Stimulated activated CD4-positive, alpha-beta T cell treated with anti-CD3 and anti-CD28 coated beads, Interleukin-4, amount 100 ng/mL, for 24 hours (primary cell): ENCODE measurements around the gene OLFML1.

Experiments used
- DNase-seq: peaks from one replicate; pipeline ENCODE4 v3.0.0-alpha.2; 2020

Gene OLFML1

DNA sequence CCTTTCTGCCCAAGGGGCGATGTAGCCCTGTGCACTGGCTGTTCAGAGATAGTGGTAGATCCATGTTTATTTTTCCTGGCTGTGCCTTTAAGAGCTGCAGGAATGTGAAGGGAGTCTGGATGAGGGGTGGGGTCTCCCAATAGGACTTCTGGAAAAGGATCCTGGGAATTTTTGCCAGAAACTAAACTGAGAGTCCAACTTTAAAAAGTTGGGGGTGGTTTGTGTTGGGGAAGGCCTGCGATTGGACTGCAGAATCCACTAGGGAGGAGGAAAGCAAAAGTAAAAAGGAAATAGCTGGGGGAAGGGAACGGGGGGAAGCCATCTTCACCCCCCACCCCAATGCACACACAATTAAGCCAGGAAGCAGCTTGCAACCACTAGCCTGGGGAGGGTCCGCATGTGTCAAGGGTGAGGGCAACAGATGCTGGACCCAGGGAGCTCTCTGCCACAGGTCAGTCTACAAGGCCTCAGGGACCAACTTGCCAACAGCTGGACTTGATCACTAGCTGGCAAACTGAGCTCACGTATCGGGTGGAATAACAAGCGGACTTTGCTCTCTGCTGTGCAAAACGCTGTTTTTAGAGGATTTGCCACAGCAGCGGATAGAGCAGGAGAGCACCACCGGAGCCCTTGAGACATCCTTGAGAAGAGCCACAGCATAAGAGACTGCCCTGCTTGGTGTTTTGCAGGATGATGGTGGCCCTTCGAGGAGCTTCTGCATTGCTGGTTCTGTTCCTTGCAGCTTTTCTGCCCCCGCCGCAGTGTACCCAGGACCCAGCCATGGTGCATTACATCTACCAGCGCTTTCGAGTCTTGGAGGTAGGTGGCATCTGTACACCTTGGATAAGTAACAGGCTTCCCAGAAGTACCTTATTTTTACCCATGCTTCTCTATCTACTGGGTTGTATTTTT is at the start of gene OLFML1:
OLFML1 (plus strand) TSS at position 321 of the 912 bp plus-strand sequence; CDS start at position 691, 370 bp downstream.
- DNase-seq = no peak

DNA sequence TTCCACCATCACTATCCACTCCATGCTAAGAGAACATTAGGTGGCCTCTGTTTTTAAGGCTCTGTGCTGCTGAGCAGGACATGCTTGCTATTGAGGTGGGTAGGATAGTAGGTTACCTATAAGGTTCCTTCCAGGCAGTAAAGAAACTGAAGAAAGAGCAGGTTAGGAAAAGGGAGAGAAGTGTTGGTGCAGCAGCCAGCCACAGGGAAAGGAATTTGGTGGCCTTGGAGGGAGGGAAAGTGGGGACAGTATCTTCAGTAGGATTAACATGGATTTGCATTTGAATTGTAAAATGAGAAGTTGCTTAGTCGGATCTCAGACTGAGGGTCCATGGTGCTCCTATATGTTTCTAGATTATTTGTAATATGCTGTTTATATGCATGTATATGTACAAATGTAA is 49.2 kb upstream of the OLFML1 start:
- DNase-seq = no peak

DNA sequence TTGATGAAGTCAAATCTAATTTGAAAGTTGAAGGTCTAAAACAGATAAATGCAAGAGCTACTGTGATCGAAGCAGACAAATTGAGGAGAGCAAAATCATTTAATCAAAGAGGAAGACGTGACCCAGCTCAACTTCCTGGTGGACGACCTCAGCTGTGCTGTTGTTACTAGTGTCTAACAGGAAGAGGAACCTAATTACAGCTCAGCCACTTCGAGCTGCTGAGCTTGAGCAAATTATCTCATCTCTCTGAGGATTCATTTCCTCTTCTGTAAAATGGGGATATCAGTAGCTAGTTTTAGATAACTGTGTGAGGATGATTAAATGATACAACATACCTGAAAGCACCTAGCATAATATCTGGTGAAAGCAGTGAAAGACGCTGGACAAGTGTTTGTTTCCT is 48.6 kb upstream of the OLFML1 start:
- no peak for DNase-seq

DNA sequence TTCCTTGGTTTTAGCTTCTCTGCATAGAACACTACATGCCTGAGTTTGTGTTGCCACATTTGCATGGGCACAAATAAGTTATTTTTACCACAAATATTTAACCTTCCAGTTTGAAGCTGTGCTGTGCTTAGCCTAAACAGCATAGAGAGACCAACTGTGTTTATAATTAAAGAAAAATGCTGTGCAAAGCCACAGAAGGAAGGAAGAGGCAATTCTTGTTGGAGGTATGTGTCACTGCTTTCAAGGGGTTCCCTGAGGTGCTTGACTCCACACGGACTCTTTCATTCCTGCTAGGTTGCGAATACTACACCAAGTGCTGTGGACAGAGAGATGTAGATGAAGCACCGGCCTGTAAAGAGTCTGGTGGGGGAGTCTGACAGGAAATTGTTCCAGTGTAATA is 47.6 kb upstream of the OLFML1 start:
- no peak for DNase-seq

DNA sequence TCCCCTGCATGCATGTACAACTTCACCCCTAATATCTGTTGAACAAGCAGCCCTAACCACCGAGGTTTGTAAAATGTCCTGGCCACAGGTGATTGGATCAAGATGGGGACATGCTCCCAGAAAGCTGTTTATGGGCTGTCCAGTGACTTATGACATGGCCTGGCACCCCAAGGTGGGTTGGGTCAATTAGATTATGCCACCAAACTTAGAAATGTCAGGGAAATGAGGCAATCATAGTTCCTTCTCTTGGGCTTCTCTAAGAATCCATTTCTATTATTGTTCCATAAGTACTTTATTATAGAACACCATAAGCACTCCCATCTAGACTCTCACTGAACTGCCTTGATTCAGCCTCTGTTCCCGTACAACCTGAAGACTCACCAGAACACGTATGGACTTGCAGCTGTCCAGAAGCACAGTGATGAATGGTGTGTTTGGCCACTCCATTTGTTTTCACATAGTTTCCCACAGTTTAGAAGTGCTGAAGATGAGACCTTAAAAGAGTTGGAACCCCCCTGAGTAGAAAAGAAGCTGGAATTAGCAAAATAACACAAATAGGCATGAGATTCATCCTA is 45.5 kb upstream of the OLFML1 start:
- DNase-seq = no peak

DNA sequence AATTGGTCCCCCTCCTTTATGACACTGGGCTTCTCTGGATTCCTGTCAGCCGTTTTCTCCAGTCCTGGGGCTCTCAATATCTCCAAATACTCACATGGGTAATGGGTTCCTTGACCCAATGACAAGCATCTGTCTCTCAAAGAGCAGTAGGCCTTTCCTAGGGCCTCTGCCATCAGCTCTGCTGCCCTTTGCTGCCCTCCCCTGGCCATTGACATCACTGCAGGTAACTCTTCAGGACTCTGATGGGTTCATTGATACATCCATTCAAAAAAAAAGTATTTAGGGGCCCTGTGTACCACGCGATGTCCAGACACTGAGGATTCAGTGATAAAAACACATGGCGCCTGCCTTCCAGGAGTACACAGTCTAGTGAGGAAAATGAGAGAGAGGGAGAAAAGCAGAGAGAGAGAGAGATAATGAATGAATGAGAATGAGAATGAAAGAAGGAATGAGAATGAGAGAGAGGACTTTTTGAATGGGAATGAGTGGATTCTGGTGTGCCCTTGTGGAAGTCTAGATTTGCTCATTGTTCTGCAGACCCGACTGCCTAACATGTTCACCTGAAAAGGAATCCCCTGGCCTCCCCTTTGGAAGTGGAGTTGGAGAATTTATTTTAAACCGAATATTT is 42.6 kb upstream of the OLFML1 start:
- DNase-seq = peak; percentile 74

DNA sequence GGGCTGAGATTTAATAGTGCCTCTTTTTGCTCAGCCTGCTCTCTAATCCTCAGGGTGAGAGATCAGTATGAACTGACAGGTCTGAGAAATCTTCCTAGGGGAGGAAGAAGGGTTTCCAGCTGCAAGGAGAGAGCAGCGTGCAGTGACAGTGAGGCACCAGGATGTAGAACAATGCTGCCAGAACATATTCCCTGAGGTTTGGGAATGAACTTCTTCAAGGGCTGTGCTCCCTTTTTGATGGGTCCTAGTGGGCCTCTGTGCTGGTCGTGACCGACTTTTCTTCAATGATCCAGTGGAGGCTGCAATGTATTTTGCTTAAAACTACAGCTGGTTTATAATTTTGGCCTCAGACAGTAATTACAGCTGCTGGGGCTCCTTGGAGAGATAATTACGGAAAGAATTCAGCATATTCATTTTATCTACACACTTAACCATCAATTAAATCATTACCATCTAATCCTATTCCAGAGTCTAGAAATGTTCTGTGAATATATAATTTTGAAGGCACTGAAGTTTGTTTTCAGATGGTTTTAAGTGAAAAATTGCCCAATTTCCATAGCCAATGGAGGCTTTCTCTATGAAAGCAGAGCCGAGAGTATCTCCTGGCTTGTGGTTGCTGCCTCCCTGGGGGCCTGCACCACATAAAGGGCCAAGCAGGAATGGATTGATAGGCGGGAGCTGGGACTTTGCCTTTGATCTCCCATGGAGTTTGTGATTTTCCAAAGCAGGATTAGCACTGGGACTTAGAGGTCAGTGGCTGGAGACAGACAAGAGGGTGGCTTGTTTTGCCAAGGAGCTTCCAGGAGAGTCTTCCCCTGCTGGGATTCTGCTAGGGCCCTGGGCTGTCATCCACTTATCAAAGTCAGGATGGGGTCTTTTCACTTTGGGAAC is 41.0 kb upstream of the OLFML1 start:
- DNase-seq = no peak

DNA sequence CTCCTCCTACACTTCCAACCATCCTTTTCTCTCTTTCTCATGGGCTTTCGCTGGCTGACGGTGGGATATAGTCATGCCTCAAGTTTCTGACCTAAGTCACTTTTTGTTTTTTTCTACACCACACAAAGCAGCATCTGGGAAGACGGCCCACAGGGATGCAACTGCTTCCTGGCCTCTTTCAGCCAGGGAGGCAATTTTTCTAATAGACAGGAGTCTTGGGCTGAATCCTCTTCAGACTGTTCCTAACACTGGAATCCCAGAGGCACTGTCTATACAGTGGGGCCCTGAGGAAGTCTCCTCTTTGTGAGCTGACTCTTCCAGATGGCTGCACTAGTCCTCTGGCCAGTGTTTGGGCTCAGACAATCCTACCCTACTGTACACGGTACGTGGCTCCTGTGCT is 39.7 kb upstream of the OLFML1 start:
- DNase-seq = no peak

DNA sequence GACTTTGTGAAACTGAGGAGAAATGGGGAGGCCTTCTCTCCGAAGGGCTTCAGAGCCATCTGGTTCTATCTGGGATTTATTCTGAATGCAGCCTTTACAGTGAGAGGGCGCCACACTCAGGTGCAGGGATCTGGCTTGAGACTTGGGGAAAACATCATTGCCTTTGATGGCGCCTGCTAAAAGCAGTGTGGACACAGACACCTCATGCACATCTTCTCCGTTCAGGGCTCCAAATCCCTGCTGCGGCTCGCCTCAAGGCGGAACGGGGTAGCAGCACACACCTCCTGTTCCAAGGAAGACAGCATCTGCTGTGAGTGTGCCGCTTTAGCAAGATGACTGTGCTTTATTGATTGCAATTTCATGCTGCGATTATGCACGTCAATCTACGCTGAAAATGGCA is 37.1 kb upstream of the OLFML1 start:
- DNase-seq = no peak

DNA sequence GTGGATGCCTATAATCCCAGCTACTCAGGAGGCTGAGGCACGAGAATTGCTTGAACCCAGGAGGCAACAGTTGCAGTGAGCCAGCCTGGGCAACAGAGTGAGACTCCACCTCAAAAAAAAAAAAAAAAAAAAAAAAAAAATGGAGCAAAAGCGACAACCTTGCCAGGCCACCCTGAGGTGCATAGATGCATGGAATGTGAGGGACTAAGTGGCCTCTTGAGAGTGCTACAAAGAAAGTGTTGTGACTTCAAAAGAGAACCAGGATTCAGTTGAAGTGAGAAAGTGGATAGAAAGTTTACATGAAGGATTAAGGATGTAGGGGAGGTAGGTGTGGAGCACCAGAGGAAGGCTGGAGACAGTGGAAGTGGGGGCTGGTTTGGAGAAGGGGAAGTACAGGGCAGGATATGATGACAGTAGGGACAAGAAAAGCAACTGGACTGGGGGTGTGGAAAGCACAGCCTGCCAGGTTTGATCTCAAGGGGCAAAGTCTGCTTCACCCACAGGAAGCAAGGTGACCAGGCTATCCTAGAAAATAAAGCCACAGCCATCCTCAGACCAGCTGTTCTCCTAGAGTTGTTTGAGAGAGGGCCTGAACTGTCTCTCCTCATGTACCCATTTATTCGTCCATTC is 36.0 kb upstream of the OLFML1 start:
- no peak for DNase-seq

DNA sequence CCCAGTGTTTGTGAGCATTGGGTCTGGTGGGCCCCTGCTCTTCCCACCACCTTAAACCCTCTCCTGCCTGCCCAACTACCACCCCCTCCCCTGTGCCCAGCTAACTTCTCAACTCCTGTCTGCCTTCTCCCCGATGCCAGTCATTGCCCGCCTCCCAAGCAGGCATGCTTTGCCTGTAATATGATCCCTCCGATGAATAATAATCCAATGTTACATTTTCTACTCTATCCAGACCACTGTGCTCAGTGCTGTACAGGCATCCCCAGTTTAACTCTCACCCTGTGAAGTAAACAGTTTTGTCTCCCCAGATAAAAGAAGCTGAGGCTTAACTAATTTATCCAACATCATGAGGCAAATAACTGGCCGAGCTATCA is 35.5 kb upstream of the OLFML1 start:
- DNase-seq = no peak

DNA sequence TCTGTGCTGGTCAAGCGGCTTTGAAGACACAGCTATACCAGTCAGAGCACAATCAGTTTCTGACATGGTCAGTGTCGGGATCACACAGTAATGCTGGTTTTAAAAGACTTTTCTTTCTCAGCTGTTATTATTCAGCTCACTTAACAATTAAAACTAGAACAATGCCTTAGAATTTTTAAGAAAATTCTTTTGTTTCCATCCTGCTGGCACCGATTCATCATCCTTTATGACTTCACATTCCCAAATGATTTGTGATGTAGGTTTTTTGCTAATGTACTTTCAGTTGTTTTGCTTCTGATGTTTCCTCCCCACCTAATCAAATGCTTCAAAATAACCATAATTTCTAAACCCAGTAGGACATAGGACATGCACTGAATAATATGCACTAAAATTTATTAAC is 34.5 kb upstream of the OLFML1 start:
- DNase-seq = no peak

DNA sequence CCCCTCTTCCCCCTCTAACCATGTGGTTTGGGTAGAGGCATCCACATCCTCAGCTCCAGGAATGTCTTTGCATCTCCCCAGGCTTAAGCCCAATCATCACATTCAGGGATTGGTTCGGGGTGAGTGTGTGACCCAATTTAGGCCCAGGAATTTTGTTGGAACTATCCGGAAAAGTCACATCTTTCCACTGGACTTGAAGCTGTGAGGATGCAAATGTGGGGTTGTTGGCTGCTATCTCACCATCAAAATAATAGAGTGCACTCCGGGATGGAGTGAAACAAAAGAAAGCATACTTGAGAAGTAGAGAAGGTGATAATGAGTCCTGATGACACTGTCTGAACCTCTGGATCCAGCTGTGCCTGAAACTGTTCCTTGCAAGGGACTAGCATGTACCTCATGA is 33.8 kb upstream of the OLFML1 start:
- DNase-seq = no peak

DNA sequence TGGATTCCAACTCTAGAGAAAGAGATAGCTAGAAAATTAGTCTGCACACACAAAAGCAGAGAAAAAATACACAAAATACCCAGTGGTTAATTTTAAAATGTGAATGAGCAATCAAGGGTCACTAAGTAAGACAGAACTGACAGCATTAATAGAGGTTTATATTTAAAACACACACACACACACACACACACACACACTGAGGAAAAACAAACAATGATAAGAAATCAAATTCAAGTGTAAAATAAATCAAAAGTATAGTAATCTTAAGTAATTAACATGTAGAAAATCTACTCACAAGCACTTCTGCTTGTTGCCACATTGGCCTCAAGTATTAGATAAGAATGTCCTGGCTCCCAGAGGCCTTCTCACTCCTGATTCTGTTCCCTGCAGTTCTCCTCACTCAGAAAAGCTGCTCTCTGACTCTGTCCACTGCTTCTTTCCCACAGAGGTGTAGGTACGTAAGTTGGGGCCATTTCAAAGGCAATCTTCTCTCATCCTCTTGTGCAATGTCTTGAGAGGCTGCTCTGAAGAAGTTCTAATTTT is 33.3 kb upstream of the OLFML1 start:
- DNase-seq = no peak

DNA sequence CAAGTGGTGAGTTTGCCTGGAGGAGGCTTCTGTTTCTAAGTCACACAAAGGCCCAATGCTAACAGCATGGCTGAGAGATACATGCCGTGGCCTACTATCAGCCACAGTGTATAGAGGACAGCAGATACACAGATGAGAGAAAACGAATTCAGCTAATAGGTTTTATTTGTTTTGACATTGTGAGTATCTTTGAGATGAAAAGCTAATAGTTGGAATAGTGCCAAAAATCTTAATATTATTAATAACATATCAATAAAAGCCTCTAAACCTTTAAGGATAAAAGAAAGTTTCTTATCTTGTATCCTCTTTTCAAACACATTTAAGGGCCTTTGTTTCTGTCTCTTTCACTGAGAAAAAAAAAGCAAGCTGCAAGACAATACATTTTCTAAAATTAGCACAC is 30.5 kb upstream of the OLFML1 start:
- DNase-seq = no peak

DNA sequence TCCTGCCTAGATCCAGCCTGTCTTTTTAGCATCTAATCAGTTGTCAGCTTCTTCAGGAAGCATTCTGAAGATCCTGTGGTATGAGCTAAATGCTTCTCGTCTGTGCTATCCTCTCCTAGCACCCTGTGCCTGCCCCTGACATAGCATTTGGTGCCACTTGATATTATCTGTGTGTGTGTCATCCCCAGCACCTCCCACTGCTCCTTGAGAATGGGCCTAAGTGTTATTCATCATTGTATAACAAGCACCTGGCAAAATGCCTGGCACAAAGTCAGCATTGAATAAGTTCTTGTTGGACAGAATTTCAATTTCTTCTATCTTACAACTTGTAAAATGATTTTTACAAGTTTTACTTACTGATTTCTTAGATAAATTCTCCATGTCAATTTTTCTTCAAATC is 28.1 kb upstream of the OLFML1 start:
- DNase-seq = no peak

DNA sequence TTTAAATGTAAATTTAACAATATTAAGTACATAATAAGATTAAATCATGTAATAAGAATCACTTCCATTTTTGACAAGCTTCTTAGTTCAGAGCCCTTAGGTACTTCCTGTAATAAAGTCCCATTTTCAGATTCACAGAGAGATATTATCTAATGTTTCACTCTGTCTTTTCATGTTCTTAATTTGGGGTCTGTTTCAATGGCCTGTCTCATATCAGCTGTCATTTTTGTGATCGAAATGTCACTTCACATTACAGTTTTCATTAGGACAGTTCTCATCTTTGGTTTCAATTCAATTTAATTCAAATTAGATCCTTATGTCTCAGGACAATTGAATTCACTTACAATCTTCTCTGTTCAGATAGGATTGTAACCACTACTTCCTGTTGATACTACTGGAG is 22.6 kb upstream of the OLFML1 start:
- DNase-seq = no peak

DNA sequence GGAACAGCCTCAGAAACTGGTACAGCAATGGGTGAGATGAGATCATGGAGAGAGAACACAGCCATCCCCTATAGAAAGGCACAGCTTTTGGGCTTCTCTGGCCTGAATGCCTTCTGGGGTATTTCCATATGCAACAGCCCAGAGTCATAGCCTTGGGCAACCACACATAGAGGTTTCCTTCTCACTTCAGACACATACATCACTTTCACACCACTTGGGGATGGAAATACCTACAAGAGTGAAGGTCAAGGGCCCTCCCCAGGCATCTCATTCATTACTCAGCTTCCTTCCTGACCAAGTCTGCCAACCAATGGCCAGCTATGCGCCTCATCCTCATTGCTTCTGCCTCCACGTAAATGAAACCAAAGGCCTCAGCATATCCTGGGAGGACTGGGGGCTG is 17.7 kb upstream of the OLFML1 start:
- DNase-seq = no peak

DNA sequence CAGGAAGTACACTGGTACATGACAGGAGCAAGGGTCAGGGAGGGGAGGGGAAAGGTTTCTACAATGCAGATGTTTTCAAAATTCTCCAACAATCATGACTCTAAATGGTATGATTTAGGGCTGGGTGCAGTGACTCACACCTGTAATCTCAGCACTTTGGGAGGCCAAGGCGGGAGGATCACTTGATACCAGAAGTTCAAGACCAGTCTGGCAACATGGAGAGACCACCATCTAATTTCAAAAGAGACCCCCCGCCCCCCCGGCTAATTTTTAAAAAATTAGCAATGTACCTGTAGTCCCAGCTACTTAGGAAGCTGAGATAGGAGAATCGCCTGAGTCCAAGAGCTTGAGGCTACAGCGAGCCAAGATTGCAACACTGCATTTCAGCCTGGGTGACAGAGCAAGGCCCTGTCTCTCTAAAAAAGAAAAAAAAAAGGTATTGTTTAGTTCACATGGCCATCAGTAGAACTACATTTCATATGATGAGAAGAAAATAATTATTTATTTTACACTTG is 15.9 kb upstream of the OLFML1 start:
- no peak for DNase-seq

DNA sequence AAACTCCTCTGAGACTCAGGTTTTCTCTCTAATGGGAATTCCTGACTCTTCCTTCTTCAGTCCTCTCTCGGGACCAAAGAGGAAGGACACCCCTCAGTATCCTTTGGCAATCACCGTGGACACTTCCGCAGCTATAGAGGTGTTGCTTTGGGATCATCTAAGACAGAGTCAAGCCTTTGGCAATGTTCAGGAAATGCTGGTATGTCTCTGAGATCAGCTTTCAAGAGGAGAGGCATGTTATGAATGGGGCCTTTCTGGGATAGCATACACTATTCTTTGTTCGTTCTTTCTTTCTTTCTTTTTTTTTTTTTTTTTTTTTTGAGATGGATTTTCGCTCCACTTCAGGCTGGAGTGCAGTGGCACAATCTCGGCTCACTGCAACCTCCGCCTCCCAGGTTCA is 14.2 kb upstream of the OLFML1 start:
- DNase-seq = no peak

DNA sequence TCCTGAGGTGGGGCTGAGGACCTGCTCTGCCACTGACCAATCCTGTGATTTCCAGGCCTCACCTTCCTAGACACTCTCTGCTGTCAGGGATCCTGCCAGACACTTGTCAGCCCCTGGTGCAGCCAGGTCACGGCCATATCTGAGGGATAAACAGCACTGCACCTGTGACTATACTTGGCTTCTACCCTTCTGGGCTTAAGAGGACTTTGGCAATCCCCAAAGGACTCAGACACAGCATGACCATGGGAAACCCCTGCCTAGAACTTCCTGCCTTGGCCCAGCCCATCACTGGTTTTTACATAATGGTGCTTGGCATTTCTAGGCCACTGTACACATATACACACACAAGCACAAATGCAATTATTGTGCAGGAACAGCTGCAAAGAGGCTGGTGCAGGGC is 11.6 kb upstream of the OLFML1 start:
- no peak for DNase-seq

DNA sequence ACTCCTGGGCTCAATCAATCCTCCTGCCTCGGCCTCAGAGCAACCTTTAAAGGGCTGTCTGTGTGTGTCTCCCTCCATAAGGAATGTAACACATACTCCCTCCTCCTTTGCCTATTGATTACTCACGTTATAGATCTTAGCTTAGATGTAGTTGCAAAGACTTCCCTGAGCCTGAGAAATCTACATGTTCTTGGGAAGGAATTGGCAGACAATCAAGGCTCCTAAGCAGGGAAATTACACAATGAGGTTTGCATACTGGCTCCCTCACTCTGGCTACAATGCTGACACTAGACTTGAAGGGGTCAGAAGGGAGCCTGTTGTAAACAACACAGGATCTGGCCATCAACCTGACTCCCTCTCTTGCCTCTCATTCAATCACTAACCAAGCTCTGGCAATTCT is 5.2 kb upstream of the OLFML1 start:
- no peak for DNase-seq
